ENCODE data around the gene SPEF1.

Gene SPEF1

DNA sequence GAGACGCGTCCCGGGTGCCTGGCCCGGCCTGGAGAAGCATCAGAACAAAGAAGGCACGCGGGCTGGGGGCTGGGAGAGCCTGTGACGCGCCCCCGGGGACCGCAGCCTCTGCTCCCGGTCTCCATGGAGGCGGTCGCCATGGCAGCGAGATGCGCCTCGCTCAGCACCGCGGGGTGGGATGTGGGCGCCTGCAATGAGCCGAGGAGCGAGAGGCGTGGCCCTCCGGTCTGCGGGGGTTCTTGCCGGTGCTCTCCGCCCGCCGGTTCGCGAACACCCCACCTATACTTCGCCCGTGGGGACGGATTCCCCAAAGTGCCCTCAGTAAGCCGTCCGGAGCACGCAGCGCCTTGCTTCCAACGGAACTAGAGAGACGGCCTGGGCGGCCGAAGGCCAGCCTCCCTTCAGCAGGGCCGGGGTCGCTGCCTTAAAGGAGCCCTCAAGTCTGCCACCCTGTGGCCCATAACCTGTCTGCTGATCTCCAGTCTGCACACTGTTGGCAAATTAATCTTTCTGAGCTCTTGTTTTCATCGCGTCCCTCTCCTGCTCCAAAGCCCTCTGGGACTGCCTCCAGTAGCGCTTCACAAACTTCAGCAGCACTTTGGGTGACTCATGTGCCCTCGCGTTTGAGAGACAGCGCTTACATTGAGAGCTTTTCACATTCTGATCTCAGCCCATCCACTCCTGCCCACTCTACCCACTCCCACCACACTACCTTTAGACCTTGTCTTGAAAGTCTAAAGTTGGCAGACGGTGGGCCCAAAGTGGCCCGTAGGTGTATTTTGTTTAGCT, 12.7 kb downstream of the SPEF1 start:
- peaks cover 0 to 6% (median 0%) of the 10 kb centered on the region in 3 experiments for H3K27me3 ChIP-seq (ENCODE audit: control insufficient read depth in 3 of 3, insufficient read depth in 3 of 3, low read depth in 1 of 3, low read length in 3 of 3)
- H3K18ac ChIP-seq (ENCODE audit: low read length) = peak overlapping the region; percentile 95
- H3K36me3 ChIP-seq (replicated peaks in 1 of 2; ENCODE audit: control insufficient read depth in 2 of 2, insufficient read depth in 2 of 2, low read length in 2 of 2) = no peaks in the 10 kb centered on the region
- H3K23ac ChIP-seq (ENCODE audit: low read depth, low read length, poor library complexity) = peak overlapping the region; percentile 55
- H4K91ac ChIP-seq (ENCODE audit: low read depth, low read length, poor library complexity) = no peak overlapping the region
- H3K9me3 ChIP-seq (replicated peaks in 1 of 2; ENCODE audit: control insufficient read depth in 2 of 2, insufficient read depth in 1 of 2, low read depth in 1 of 2, low read length in 2 of 2) = no peaks in the 10 kb centered on the region
- no peak overlapping the region for H3K14ac ChIP-seq (ENCODE audit: low read length)
- H2AK5ac ChIP-seq (ENCODE audit: low read depth, low read length) = peak overlapping the region; percentile 63
- peaks cover 15 to 21% of the 10 kb centered on the region in 2 donors for H3K4me1 ChIP-seq (ENCODE audit: control insufficient read depth in 2 of 2, insufficient read depth in 1 of 2, low read depth in 1 of 2, low read length in 2 of 2)
- H2BK5ac ChIP-seq (ENCODE audit: low read length) = peak overlapping the region; percentile 39
- WGBS, 2 donors (ENCODE audit: extremely low coverage in 2 of 2, insufficient read length in 2 of 2, insufficient replicate concordance in 1 of 2) = no CpG with 5 or more reads among the region's 51 CpGs
- DNase-seq (ENCODE audit: low spot score) = peak; percentile 89
- H3K4me2 ChIP-seq (ENCODE audit: insufficient read depth, low read length, poor library complexity, severe bottlenecking) = peak overlapping the region; percentile 93
- no peak overlapping the region for H4K8ac ChIP-seq (ENCODE audit: low read depth, low read length)
- peak overlapping the region; percentile 82 to 95 for H3K4me3 ChIP-seq (ENCODE audit: low read length in 2 of 2)
- H2BK15ac ChIP-seq (ENCODE audit: low read length) = peak overlapping the region; percentile 58
- H3K27ac ChIP-seq (replicated peaks; ENCODE audit: low read length) = peak overlapping the region; percentile 78
- H2BK12ac ChIP-seq (ENCODE audit: low read length) = no peak overlapping the region
- H2AFZ ChIP-seq (ENCODE audit: low read length) = peak overlapping the region; percentile 91
- H3K9ac ChIP-seq (ENCODE audit: low read depth, low read length, poor library complexity) = peak overlapping the region; percentile 91
- peak overlapping the region; percentile 47 for H2BK120ac ChIP-seq (ENCODE audit: low read depth, low read length)
- H3K79me1 ChIP-seq (ENCODE audit: low read depth, low read length) = peaks cover 26% of the 10 kb centered on the region
- H3K4ac ChIP-seq (ENCODE audit: low read length) = no peak overlapping the region

DNA sequence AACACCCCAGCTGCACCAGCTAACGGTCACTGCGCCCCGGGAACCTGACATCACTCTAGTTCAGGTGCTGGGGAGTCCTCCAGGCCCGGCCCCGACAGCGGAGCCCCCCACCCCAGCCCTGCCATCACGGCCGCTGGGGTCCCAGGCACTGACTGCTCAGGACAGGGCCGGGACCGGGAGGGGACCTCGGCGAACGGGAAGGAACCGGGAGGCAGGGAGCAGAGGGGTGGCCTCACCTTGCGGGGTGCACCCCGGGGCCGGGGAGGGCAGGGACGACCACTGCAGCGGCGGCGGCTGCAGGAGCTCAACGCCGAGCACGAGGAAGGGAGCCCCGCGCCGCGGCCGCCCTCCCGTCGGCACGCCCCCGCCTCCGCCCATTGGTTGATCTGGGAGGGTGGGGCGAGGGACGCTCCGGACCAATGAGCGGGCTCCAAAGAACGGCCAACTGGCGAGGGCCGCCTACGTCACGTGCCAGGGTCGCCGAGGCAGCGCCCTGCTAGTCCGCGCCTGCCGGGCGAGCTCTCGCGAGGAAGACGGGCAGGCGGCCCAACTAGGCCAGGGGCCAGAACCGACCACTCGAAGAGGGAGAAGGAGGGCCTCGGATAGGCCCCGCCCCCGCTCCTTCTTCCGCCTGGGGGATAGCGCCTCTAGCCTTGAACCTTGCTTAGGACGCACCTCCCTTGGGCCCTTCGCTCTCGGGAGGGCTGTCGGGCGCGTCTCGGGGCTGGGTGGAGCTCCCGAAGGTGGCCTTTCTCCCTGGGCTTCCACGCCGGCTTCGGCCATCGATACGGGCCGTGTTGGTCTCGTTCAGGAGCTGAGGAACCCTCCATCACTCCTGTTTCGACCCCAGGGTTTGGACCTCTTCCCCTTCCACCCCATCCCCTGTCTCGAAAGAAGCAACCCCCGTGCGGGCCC, 13.6 kb downstream of the SPEF1 start, which contains the start of gene ADISSP:
Gene ADISSP (minus strand): TSS at position 327 of the 915 bp plus-strand sequence. CDS start 7,653 bp downstream, outside the sequence.
- no CpG with 5 or more reads among the region's 80 CpGs for WGBS, 2 donors (ENCODE audit: extremely low coverage in 2 of 2, insufficient read length in 2 of 2, insufficient replicate concordance in 1 of 2)
- Histone ChIP-seq H3K14ac (ENCODE audit: low read length) (peak within 1 kb of the TSS; percentile 97), H3K23ac (ENCODE audit: low read depth, low read length, poor library complexity) (peak within 1 kb of the TSS; percentile 97), H2AFZ (ENCODE audit: low read length) (peak within 1 kb of the TSS; percentile 91), H4K8ac (ENCODE audit: low read depth, low read length) (no peak within 1 kb of the TSS), H4K91ac (ENCODE audit: low read depth, low read length, poor library complexity) (no peak within 1 kb of the TSS), H3K27me3 (ENCODE audit: control insufficient read depth in 3 of 3, insufficient read depth in 3 of 3, low read depth in 1 of 3, low read length in 3 of 3) (peaks cover 0 to 2% (median 0%) of the 10 kb centered on the region in 3 experiments), H3K79me1 (ENCODE audit: low read depth, low read length) (peaks cover 26% of the 10 kb centered on the region), H3K4me2 (ENCODE audit: insufficient read depth, low read length, poor library complexity, severe bottlenecking) (peak within 1 kb of the TSS; percentile 100), H3K27ac (replicated peaks; ENCODE audit: low read length) (peak within 1 kb of the TSS; percentile 78), H2AK5ac (ENCODE audit: low read depth, low read length) (peak within 1 kb of the TSS; percentile 96), H2BK5ac (ENCODE audit: low read length) (peak within 1 kb of the TSS; percentile 53), H2BK12ac (ENCODE audit: low read length) (no peak within 1 kb of the TSS), H3K4me3 (ENCODE audit: low read length in 2 of 2) (peak within 1 kb of the TSS; percentile 82 to 95), H3K18ac (ENCODE audit: low read length) (peak within 1 kb of the TSS; percentile 95), H3K36me3 (replicated peaks in 1 of 2; ENCODE audit: control insufficient read depth in 2 of 2, insufficient read depth in 2 of 2, low read length in 2 of 2) (no peaks in the 10 kb centered on the region), H3K9me3 (replicated peaks in 1 of 2; ENCODE audit: control insufficient read depth in 2 of 2, insufficient read depth in 1 of 2, low read depth in 1 of 2, low read length in 2 of 2) (no peaks in the 10 kb centered on the region), H2BK15ac (ENCODE audit: low read length) (peak within 1 kb of the TSS; percentile 79), H2BK120ac (ENCODE audit: low read depth, low read length) (peak within 1 kb of the TSS; percentile 61), H3K4ac (ENCODE audit: low read length) (peak within 1 kb of the TSS; percentile 84), H3K4me1 (ENCODE audit: control insufficient read depth in 2 of 2, insufficient read depth in 1 of 2, low read depth in 1 of 2, low read length in 2 of 2) (peaks cover 15 to 21% of the 10 kb centered on the region in 2 donors), H3K9ac (ENCODE audit: low read depth, low read length, poor library complexity) (peak within 1 kb of the TSS; percentile 98)
- peak; percentile 95 for DNase-seq (ENCODE audit: low spot score)

DNA sequence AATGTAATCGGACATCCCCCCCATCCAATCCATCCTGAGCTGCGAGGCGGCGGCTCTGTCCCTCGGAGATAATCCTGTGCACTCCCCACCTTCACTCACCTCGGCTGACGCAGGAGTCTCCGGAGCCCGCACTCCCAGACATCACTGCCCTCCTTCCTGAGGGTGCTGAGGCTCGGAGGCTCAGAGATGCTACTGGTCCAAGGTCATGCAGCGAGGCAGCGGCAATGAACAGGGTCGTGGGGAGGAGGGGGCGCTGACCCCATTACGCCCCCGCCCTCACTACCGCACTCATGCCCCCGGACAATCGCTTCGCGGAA, 14.2 kb downstream of the SPEF1 start:
- Histone ChIP-seq H2BK5ac (ENCODE audit: low read length) (peak overlapping the region; percentile 53), H3K14ac (ENCODE audit: low read length) (peak overlapping the region; percentile 97), H3K79me1 (ENCODE audit: low read depth, low read length) (peaks cover 26% of the 10 kb centered on the region), H2AFZ (ENCODE audit: low read length) (peak overlapping the region; percentile 91), H3K9ac (ENCODE audit: low read depth, low read length, poor library complexity) (peak overlapping the region; percentile 98), H3K4me2 (ENCODE audit: insufficient read depth, low read length, poor library complexity, severe bottlenecking) (peak overlapping the region; percentile 100), H3K4ac (ENCODE audit: low read length) (no peak overlapping the region), H3K4me1 (ENCODE audit: control insufficient read depth in 2 of 2, insufficient read depth in 1 of 2, low read depth in 1 of 2, low read length in 2 of 2) (peaks cover 15 to 21% of the 10 kb centered on the region in 2 donors), H2BK15ac (ENCODE audit: low read length) (peak overlapping the region; percentile 79), H3K36me3 (replicated peaks in 1 of 2; ENCODE audit: control insufficient read depth in 2 of 2, insufficient read depth in 2 of 2, low read length in 2 of 2) (no peaks in the 10 kb centered on the region), H3K9me3 (replicated peaks in 1 of 2; ENCODE audit: control insufficient read depth in 2 of 2, insufficient read depth in 1 of 2, low read depth in 1 of 2, low read length in 2 of 2) (no peaks in the 10 kb centered on the region), H3K27ac (replicated peaks; ENCODE audit: low read length) (no peak overlapping the region), H2BK120ac (ENCODE audit: low read depth, low read length) (peak overlapping the region; percentile 61), H2AK5ac (ENCODE audit: low read depth, low read length) (peak overlapping the region; percentile 96), H2BK12ac (ENCODE audit: low read length) (no peak overlapping the region), H3K23ac (ENCODE audit: low read depth, low read length, poor library complexity) (peak overlapping the region; percentile 97), H4K91ac (ENCODE audit: low read depth, low read length, poor library complexity) (no peak overlapping the region), H4K8ac (ENCODE audit: low read depth, low read length) (no peak overlapping the region), H3K27me3 (ENCODE audit: control insufficient read depth in 3 of 3, insufficient read depth in 3 of 3, low read depth in 1 of 3, low read length in 3 of 3) (no peaks in the 10 kb centered on the region), H3K4me3 (ENCODE audit: low read length in 2 of 2) (peak overlapping the region; percentile 82 to 87), H3K18ac (ENCODE audit: low read length) (peak overlapping the region; percentile 95)
- no peak for DNase-seq (ENCODE audit: low spot score)
- no CpG with 5 or more reads among the region's 21 CpGs for WGBS, 2 donors (ENCODE audit: extremely low coverage in 2 of 2, insufficient read length in 2 of 2, insufficient replicate concordance in 1 of 2)
